ENCODE results near the gene MPG. TPM values are rescaled to one million over a fixed set of nuclear protein-coding genes. Genes with fewer than 3 reads are reported as not detected.
A peak's percentile ranks its signal among the peaks of the same experiment; 100 is the strongest.

Gene MPG
- total and polyA plus RNA-seq, 8 donors: 19.2 to 62.5 (median 27.6) TPM

DNA sequence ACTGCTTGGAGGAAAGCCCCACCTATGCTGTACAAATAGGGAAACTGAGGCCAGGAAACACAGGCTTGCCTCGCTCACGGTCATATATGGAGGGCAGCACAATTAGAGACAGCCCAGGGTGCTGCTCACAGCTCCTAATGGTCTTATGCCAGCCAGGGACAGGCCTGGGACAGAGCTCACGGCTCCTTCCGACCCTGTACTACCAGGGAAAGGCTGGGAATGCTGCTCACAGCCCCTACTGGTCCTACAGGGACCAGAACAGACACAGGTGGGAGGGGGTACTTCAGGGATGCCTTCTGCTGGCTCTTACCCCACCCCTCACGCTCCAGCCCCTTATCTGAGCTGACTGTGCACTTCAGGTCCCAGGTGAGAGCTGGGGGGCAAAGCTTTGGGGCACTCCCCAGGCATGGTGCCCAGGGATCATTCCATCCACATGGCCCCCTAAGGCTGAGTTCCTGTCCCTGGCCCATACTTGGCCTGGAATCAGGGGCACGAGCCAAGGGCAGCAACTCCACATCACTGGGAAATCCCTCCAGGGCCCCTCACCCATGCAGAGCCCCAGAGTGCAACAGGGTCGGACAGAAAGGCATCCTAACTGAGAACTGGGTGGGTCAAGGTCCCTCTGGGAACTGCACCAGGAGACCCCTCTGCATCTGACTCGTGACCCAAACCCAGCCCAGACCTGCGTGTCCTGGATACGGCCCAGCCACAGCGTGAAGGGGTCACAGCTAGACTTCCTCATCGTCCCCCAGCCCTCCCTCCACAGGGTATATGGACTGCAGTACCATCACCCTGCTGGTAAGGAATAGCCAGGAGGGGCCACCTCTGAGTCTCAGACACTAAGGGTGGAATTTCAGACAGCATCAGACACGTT lies 11.5 kb upstream of the MPG start:
- Histone ChIP-seq H3K9me3 (no peaks in the 10 kb centered on the region), H3K27me3 (no peaks in the 10 kb centered on the region), H3K4me1 (peaks cover 0 to 8% (median 5%) of the 10 kb centered on the region in 3 donors), H3K27ac (no peak overlapping the region), H3K36me3 (peaks cover 0 to 11% (median 3%) of the 10 kb centered on the region in 3 donors), H3K4me3 (no peak overlapping the region)
- 81 to 84% methylated on average over 13 of the region's 13 CpGs for WGBS, 2 donors
- peak in 2 of 6 donors; percentile 22 to 44 for DNase-seq
- intact Hi-C loops (cut with DNase I): no loop called here
- TF ChIP-seq, protein P1, sequence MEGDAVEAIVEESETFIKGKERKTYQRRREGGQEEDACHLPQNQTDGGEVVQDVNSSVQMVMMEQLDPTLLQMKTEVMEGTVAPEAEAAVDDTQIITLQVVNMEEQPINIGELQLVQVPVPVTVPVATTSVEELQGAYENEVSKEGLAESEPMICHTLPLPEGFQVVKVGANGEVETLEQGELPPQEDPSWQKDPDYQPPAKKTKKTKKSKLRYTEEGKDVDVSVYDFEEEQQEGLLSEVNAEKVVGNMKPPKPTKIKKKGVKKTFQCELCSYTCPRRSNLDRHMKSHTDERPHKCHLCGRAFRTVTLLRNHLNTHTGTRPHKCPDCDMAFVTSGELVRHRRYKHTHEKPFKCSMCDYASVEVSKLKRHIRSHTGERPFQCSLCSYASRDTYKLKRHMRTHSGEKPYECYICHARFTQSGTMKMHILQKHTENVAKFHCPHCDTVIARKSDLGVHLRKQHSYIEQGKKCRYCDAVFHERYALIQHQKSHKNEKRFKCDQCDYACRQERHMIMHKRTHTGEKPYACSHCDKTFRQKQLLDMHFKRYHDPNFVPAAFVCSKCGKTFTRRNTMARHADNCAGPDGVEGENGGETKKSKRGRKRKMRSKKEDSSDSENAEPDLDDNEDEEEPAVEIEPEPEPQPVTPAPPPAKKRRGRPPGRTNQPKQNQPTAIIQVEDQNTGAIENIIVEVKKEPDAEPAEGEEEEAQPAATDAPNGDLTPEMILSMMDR (IDR thresholded peaks at IDR 0.05): no peak
- ATAC-seq: no peak
- no peak for FAIRE-seq

DNA sequence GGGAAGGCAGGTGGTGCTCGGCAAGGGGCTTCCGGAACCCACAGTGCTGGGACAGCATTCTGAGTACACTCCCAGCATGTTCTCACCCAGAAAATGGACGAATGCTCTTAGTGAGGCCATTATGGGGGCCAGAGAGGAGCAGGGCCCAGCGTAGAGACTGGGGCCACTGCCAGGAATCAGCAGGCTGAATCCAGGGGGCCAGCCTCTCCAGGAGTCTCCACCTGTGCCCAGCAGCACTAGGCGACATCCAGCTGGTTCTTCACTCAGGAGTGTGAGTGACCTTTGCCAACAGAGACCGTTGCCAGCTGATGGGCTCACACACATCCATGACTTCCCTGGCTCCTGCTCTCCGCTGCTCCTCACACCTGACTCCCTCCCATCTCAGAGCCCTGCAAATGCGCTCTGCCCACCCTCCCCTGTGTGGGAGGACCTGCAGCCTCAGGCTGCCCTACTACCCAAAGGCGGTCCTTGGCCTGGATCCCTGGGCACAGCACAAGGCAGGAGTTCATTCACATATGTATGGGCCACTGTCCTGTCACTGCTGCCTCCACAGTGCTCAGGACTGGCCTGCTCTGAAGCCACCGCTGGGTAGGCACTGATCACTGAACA lies 10.7 kb upstream of the MPG start:
- no peak overlapping the region for H3K4me3 ChIP-seq
- 73 to 75% methylated on average over 10 of the region's 10 CpGs for WGBS, 2 donors
- no peak for FAIRE-seq
- ATAC-seq: no peak
- H3K27me3 ChIP-seq: no peaks in the 10 kb centered on the region
- intact Hi-C loops (cut with DNase I): no loop called here
- H3K27ac ChIP-seq: no peak overlapping the region
- no peaks in the 10 kb centered on the region for H3K9me3 ChIP-seq
- H3K4me1 ChIP-seq: peaks cover 0 to 8% (median 5%) of the 10 kb centered on the region in 3 donors
- peak in 2 of 6 donors; percentile 34 to 59 for DNase-seq
- TF ChIP-seq, protein P1 (IDR thresholded peaks at IDR 0.05): no peak
- H3K36me3 ChIP-seq: peaks cover 0 to 11% (median 3%) of the 10 kb centered on the region in 3 donors

DNA sequence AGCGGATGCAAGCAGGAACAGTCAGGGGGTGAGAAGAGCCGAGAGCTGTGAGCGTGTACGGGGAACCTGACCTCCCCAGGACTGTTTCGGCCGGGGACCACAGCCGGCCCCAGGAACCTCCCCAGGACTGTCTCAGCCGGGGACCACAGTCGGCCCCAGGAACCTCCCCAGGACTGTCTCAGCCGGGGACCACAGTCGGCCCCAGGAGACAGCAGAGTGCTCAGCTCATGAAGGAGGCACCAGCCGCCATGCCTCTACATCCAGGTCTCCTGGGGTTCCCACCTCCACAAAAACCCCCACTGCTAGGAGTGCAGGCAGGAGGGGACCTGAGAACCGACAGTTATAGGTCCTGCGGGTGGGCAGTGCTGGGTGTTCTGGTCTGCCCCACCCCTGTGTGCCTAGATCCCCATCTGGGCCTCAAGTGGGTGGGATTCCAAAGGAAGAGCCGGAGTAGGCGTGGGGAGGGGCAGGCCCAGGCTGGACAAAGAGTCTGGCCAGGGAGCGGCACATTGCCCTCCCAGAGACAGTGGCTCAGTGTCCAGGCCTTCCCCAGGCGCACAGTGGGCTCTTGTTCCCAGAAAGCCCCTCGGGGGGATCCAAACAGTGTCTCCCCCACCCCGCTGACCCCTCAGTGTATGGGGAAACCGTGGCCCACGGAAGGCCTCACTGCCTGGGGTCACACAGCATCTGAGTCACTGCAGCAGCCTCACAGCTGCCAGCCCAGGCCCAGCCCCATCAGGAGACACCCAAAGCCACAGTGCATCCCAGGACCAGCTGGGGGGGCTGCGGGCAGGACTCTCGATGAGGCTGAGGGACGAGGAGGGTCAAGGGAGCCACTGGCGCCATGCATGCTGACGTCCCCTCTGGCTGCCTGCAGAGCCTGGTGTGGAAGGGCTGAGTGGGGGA lies 9.9 kb upstream of the MPG start:
- no peak for ATAC-seq
- intact Hi-C loops (cut with DNase I): no loop called here
- DNase-seq: peak in 2 of 6 donors; percentile 32 to 60
- Histone ChIP-seq H3K27me3 (no peaks in the 10 kb centered on the region), H3K36me3 (peaks cover 0 to 7% (median 0%) of the 10 kb centered on the region in 3 donors), H3K9me3 (no peaks in the 10 kb centered on the region), H3K4me1 (peaks cover 0 to 13% (median 10%) of the 10 kb centered on the region in 3 donors), H3K4me3 (no peak overlapping the region), H3K27ac (no peak overlapping the region)
- no peak for FAIRE-seq
- 86 to 89% methylated on average over 27 of the region's 27 CpGs for WGBS, 2 donors
- TF ChIP-seq, protein P1 (IDR thresholded peaks at IDR 0.05): no peak

DNA sequence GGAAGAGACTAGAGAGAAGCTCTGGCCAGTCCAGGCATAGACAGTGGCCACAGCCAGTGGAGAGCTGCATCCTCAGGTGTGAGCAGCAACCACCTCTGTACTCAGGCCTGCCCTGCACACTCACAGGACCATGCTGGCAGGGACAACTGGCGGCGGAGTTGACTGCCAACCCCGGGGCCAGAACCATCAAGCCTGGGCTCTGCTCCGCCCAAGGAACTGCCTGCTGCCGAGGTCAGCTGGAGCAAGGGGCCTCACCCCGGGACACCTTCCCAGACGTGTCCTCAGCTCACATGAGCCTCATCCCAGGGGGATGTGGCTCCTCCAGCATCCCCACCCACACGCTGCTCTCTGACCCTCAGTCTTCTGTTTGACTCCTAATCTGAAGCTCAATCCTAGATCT lies 8.8 kb upstream of the MPG start:
- Histone ChIP-seq H3K36me3 (no peaks in the 10 kb centered on the region), H3K27me3 (no peaks in the 10 kb centered on the region), H3K27ac (no peak overlapping the region), H3K4me3 (no peak overlapping the region), H3K4me1 (peaks cover 0 to 13% (median 11%) of the 10 kb centered on the region in 3 donors), H3K9me3 (no peaks in the 10 kb centered on the region)
- 73 to 80% methylated on average over 8 of the region's 8 CpGs for WGBS, 2 donors
- ATAC-seq (no peak), DNase-seq (peak in 2 of 6 donors; percentile 34 to 68), FAIRE-seq (no peak)
- TF ChIP-seq, protein P1 (IDR thresholded peaks at IDR 0.05): no peak
- intact Hi-C loops (cut with DNase I): no loop called here

All from pancreas (tissue), 10 donors.